GM21737 (cell line): ENCODE results near the gene NLRP6.

ENCODE experiments used
- ATAC-seq: cut with Tn5 transposase; IDR thresholded peaks from one replicate; pipeline ENCODE4 v1.9.1; 2021; ENCODE audit warnings: mild to moderate bottlenecking, moderate library complexity; ENCODE audit not compliant: unreplicated experiment

NLRP6 gene

GRCh38 chr11:255816-256215 is 22.4 kb upstream of the NLRP6 start:
- ATAC-seq = no peak

- no peak for ATAC-seq
Observed at GRCh38 chr11:256952-257737, 21.1 kb upstream of the NLRP6 start.

- ATAC-seq = no peak
Observed at GRCh38 chr11:257766-258493, 20.3 kb upstream of the NLRP6 start.

- no peak for ATAC-seq
Observed at GRCh38 chr11:259413-259812, 18.8 kb upstream of the NLRP6 start.

- ATAC-seq = no peak
Observed at GRCh38 chr11:261624-262023, 16.6 kb upstream of the NLRP6 start.

- no peak for ATAC-seq
Observed at GRCh38 chr11:266676-267439, 11.3 kb upstream of the NLRP6 start.

- no peak for ATAC-seq
Observed at GRCh38 chr11:267491-267994, 10.7 kb upstream of the NLRP6 start.

GRCh38 chr11:268716-269145 is 9.5 kb upstream of the NLRP6 start:
- ATAC-seq = peak; percentile 46

- ATAC-seq = peak; percentile 57
Observed at GRCh38 chr11:269146-269890, 8.9 kb upstream of the NLRP6 start.

GRCh38 chr11:270451-271318 is 7.5 kb upstream of the NLRP6 start:
- ATAC-seq = no peak

- no peak for ATAC-seq
Observed at GRCh38 chr11:271319-271715, 6.9 kb upstream of the NLRP6 start.

- no peak for ATAC-seq
Observed at GRCh38 chr11:272195-272930, 5.8 kb upstream of the NLRP6 start.

GRCh38 chr11:272931-273198 is 5.3 kb upstream of the NLRP6 start:
- ATAC-seq = no peak

GRCh38 chr11:276219-276618 is 2.0 kb upstream of the NLRP6 start:
- no peak for ATAC-seq

- ATAC-seq = no peak
Observed at GRCh38 chr11:279040-279965, 1.1 kb downstream of the NLRP6 start.

- no peak for ATAC-seq
Observed at GRCh38 chr11:279966-280705, 1.9 kb downstream of the NLRP6 start.

- no peak for ATAC-seq
Observed at GRCh38 chr11:280706-281485, 2.7 kb downstream of the NLRP6 start.
